Measurements from ENCODE around the gene PRKAG3. TPM values are rescaled to one million over a fixed set of nuclear protein-coding genes. Genes with fewer than 3 reads are reported as not detected.

The PRKAG3 gene
- total RNA-seq, 4 donors from 2014 or later, result not detected

GRCh38 chr2:218827701-218828476 is 3.7 kb downstream of the PRKAG3 start:
- TF ChIP-seq CTCF (IDR thresholded peaks at IDR 0.05) (no peak), POLR2A (IDR thresholded peaks at IDR 0.05; ENCODE audit: low read depth) (no peak), POLR2AphosphoS5 (IDR thresholded peaks at IDR 0.05) (no peak), EP300 (IDR thresholded peaks at IDR 0.05) (no peak)
- peaks cover 0 to 49% (median 0%) of the 10 kb centered on the region in 4 donors for H3K27me3 ChIP-seq
- no peaks in the 10 kb centered on the region for H3K9me3 ChIP-seq
- WGBS, result 64% methylated on average over 7 of the region's 14 CpGs
- intact Hi-C loops (cut with DNase I), result no loop called here
- H3K36me3 ChIP-seq, result no peaks in the 10 kb centered on the region
- H3K4me3 ChIP-seq, result no peak overlapping the region
- peaks cover 0 to 23% (median 14%) of the 10 kb centered on the region in 4 donors for H3K4me1 ChIP-seq
- no peak overlapping the region for H3K27ac ChIP-seq (replicated peaks in 1 of 4)
- no peak for DNase-seq (ENCODE audit: extremely low spot score)

GRCh38 chr2:218826791-218827190 is 4.8 kb downstream of the PRKAG3 start:
- Histone ChIP-seq H3K27ac (replicated peaks in 1 of 4) (no peak overlapping the region), H3K4me1 (peaks cover 0 to 14% (median 7%) of the 10 kb centered on the region in 4 donors), H3K27me3 (peaks cover 0 to 38% (median 0%) of the 10 kb centered on the region in 4 donors), H3K36me3 (no peaks in the 10 kb centered on the region), H3K9me3 (no peaks in the 10 kb centered on the region), H3K4me3 (no peak overlapping the region)
- TF ChIP-seq POLR2AphosphoS5 (IDR thresholded peaks at IDR 0.05), result no peak
- TF ChIP-seq CTCF (IDR thresholded peaks at IDR 0.05), result no peak
- no peak for TF ChIP-seq EP300 (IDR thresholded peaks at IDR 0.05)
- no peak for TF ChIP-seq POLR2A (IDR thresholded peaks at IDR 0.05; ENCODE audit: low read depth)
- DNase-seq (ENCODE audit: extremely low spot score), result no peak
- intact Hi-C loops (cut with DNase I), result no loop called here
- WGBS, result 97% methylated on average over 8 of the region's 10 CpGs

GRCh38 chr2:218824004-218824403 is 7.6 kb downstream of the PRKAG3 start:
- no peak overlapping the region for H3K4me3 ChIP-seq
- intact Hi-C loops (cut with DNase I), result no loop called here
- H3K9me3 ChIP-seq, result no peaks in the 10 kb centered on the region
- WGBS, result 92% methylated on average over 7 of the region's 7 CpGs
- peaks cover 0 to 23% (median 6%) of the 10 kb centered on the region in 4 donors for H3K36me3 ChIP-seq
- no peak for DNase-seq (ENCODE audit: extremely low spot score)
- H3K27me3 ChIP-seq, result peaks cover 0 to 18% (median 0%) of the 10 kb centered on the region in 4 donors
- no peak overlapping the region for H3K27ac ChIP-seq (replicated peaks in 1 of 4)
- H3K4me1 ChIP-seq, result no peaks in the 10 kb centered on the region
- TF ChIP-seq POLR2AphosphoS5 (IDR thresholded peaks at IDR 0.05) (no peak), POLR2A (IDR thresholded peaks at IDR 0.05; ENCODE audit: low read depth) (no peak), EP300 (IDR thresholded peaks at IDR 0.05) (no peak), CTCF (IDR thresholded peaks at IDR 0.05) (no peak)

GRCh38 chr2:218823196-218823855 is 8.3 kb downstream of the PRKAG3 start:
- H3K9me3 ChIP-seq, result no peaks in the 10 kb centered on the region
- H3K4me1 ChIP-seq, result no peaks in the 10 kb centered on the region
- peaks cover 0 to 12% (median 0%) of the 10 kb centered on the region in 4 donors for H3K27me3 ChIP-seq
- H3K36me3 ChIP-seq, result peaks cover 0 to 30% (median 9%) of the 10 kb centered on the region in 4 donors
- intact Hi-C loops (cut with DNase I), result no loop called here
- DNase-seq (ENCODE audit: extremely low spot score), result no peak
- no peak overlapping the region for H3K4me3 ChIP-seq
- WGBS, result 91% methylated on average over 8 of the region's 9 CpGs
- TF ChIP-seq EP300 (IDR thresholded peaks at IDR 0.05), result no peak
- TF ChIP-seq CTCF (IDR thresholded peaks at IDR 0.05), result no peak
- no peak for TF ChIP-seq POLR2A (IDR thresholded peaks at IDR 0.05; ENCODE audit: low read depth)
- no peak for TF ChIP-seq POLR2AphosphoS5 (IDR thresholded peaks at IDR 0.05)
- H3K27ac ChIP-seq (replicated peaks in 1 of 4), result no peak overlapping the region
